Heart left ventricle (tissue), 16 donors: ENCODE measurements around the gene PAK4. TPM values are rescaled to one million over a fixed set of nuclear protein-coding genes. Genes with fewer than 3 reads are reported as not detected.

ENCODE experiments used
- ATAC-seq, 4 donors: fragments of 200-7000 bp; cut with Tn5 transposase; one replicate each; pipeline ENCODE4 v1.9.1; 2020 to 2022; ENCODE audit warnings: moderate library complexity in 4 of 4, mild to moderate bottlenecking in 3 of 4, moderate number of reproducible peaks in 1 of 4
- DNase-seq, 5 donors: peaks; one replicate each; pipeline ENCODE4 v3.0.0-alpha.2; 2020
- H3K27ac ChIP-seq, 12 donors: fragments of 200-600 bp; sonication (generic) in 4 of 12; one replicate each; pipeline versions ENCODE4 v1.5.0 to v1.8.0; 2016 to 2022; ENCODE audit warnings: mild to moderate bottlenecking in 2 of 12
- H3K27me3 ChIP-seq, 9 donors: fragments of 200-600 bp; sonication (generic) in 2 of 9; one replicate each; pipeline versions ENCODE4 v1.5.1 to v1.8.0; 2016 to 2022; ENCODE audit warnings: mild to moderate bottlenecking in 3 of 9
- H3K36me3 ChIP-seq, 9 donors: fragments of 200-600 bp; sonication (generic) in 2 of 9; one replicate each; pipeline versions ENCODE4 v1.5.0 to v1.8.0; 2018 to 2022; ENCODE audit warnings: mild to moderate bottlenecking in 2 of 9
- H3K4me1 ChIP-seq, 12 donors: fragments of 200-600 bp; sonication (generic) in 4 of 12; one replicate each; pipeline versions ENCODE4 v1.5.0 to v1.8.0; 2016 to 2022; ENCODE audit warnings: mild to moderate bottlenecking in 3 of 12
- H3K4me3 ChIP-seq, 12 donors: fragments of 200-600 bp; sonication (generic) in 4 of 12; one replicate each; pipeline versions ENCODE4 v1.5.0 to v1.8.0; 2017 to 2022; ENCODE audit warnings: mild to moderate bottlenecking in 9 of 12, moderate library complexity in 4 of 12
- H3K9me3 ChIP-seq, 12 donors: fragments of 200-600 bp; sonication (generic) in 4 of 12; one replicate each; pipeline versions ENCODE4 v1.5.0 to v1.8.0; 2016 to 2022; ENCODE audit warnings: mild to moderate bottlenecking in 1 of 12
- POLR2A ChIP-seq, 2 donors: fragments of 450-650 bp; IDR thresholded peaks; one replicate each; pipeline ENCODE4 v1.6.1; 2017; ENCODE audit warnings: antibody characterized with exemption in 2 of 2, mild to moderate bottlenecking in 2 of 2, moderate library complexity in 2 of 2
- WGBS, 4 donors: extraction: QIAGEN DNeasy Blood & Tissue Kit in 2 of 4; methylation state at CpG; one replicate each; pipeline versions ENCODE4 v1.1.5 to v1.1.7; 2013 to 2018; 5-methylcytosine and 5-hydroxymethylcytosine counted together
- intact Hi-C, 10 donors: fragments of 100-400 bp; cut with DNase I; formaldehyde crosslinking; loops; one replicate each; pipeline versions ENCODE4 v1.11.1 to v1.14.2; 2022
- polyA plus RNA-seq, 2 donors: library from polyadenylated mRNA; stranded (reverse); fragments of 200-250 nt; gene quantifications; one replicate each; pipeline ENCODE4 v1.2.3, GENCODE V29; 2013
- total RNA-seq, 9 donors: library from RNA; depleted of rRNA in 2 of 9; stranded (reverse); fragments of >200 nt in 2 of 9; fragmentation: NEBNext Ultra II Directional in 3 of 9; extraction: Animal tissue kit (Norgen Biotek cat#: 25700) in 3 of 9; gene quantifications; one replicate each; pipeline versions ENCODE4 v1.1.0 to v1.2.4, GENCODE V29; 2016 to 2023
- TF ChIP-seq, protein P1 (sequence below), 12 donors: fragments of 200-600 bp; sonication (generic) in 4 of 12; IDR thresholded peaks; one replicate each; pipeline versions ENCODE4 v1.5.0 to v1.8.0; 2018 to 2022; ENCODE audit warnings: antibody characterized with exemption in 12 of 12, mild to moderate bottlenecking in 5 of 12
- donor health status: ischemic (EF 13 %, LVEDD 7.1; RV severe dilation, severe dysfunction).
- donor health status: healthy with polysubstance abuse.
- donor health status: DM: no; HTN: yes; CAD: no.
- donor health status: DM: no; HTN: no; CAD: no.
- donor health status: ischemic (EF 25% LVEDD 6.9; RV normal size, moderate dysfunction).
- donor health status: ischemic (EF 25% LVEDD 5.7; RV mildly dilated, moderate dysfunction).
- donor health status: healthy.
- donor health status: DM: yes; HTN: yes; CAD: no.
- donor health status: ischemic (EF 35%, LVEDD 5.7; RV mildly dilated, moderate dysfunction).
- donor health status: nonischemic (EF 11% LVEDD 7.7; RV severe dilation, severe dysfunction).
- donor health status: DM: yes; HTN: yes; CAD: no.
- donor health status: PGD.
- donor health status: ischemic (EF 29% LVEDD 5.4; RV normal size, mild dysfunction).
- donor health status: nonischemic (EF 23%, LVEDD 6.1; RV moderate dilation, normal function).

Gene PAK4
- total and polyA plus RNA-seq, 11 donors = 9.5 to 25.8 (median 16.2) TPM

DNA sequence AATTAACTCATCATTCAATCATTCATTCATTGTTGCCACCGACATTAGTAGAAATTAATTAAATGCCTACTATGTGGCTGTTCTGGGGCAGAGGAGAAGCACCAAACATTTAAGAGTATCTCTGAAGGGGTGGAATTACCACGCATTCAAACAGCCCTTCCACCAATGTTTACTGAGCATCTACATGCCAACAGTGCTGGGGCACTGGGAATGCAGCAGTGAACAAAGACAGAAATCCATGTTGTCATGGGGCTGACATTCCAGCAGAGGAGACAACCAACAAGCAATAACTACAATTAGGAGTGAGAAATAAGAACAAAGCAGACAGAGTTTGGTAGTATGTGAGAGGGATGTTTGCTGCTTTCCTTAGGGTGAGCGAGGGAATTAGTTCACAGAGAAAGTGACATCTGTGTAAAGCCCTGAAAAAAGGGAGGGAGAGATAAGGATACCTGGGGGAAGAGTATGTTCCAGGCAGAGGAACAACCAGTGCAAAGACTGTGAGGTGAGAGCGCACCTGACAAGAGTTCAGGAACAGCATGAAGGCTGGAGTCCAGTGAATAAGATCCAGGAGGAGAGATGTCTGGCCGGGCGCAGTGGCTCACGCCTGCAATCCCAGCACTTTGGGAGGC, 1.3 kb upstream of the PAK4 start:
- Histone ChIP-seq H3K9me3 (no peaks in the 10 kb centered on the region), H3K4me3 (no peak overlapping the region), H3K36me3 (no peaks in the 10 kb centered on the region), H3K4me1 (peaks cover 0 to 46% (median 29%) of the 10 kb centered on the region in 12 donors), H3K27ac (no peak overlapping the region), H3K27me3 (peaks cover 0 to 26% (median 0%) of the 10 kb centered on the region in 9 donors)
- no peak for TF ChIP-seq POLR2A (IDR thresholded peaks at IDR 0.05)
- TF ChIP-seq, protein P1, sequence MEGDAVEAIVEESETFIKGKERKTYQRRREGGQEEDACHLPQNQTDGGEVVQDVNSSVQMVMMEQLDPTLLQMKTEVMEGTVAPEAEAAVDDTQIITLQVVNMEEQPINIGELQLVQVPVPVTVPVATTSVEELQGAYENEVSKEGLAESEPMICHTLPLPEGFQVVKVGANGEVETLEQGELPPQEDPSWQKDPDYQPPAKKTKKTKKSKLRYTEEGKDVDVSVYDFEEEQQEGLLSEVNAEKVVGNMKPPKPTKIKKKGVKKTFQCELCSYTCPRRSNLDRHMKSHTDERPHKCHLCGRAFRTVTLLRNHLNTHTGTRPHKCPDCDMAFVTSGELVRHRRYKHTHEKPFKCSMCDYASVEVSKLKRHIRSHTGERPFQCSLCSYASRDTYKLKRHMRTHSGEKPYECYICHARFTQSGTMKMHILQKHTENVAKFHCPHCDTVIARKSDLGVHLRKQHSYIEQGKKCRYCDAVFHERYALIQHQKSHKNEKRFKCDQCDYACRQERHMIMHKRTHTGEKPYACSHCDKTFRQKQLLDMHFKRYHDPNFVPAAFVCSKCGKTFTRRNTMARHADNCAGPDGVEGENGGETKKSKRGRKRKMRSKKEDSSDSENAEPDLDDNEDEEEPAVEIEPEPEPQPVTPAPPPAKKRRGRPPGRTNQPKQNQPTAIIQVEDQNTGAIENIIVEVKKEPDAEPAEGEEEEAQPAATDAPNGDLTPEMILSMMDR (IDR thresholded peaks at IDR 0.05) = no peak
- intact Hi-C loops = loop anchor here in 9 of 10 donors (1.0 to 10.0 kb wide), 12 partner anchors 61 to 548 kb away; partner anchors contain the start of genes EID2B (in 4 of the 9), PLEKHG2 (in 3 of the 9), EIF3K (in 1 of the 9) and MAP4K1 (in 1 of the 9)
- 78 to 86% (median 80%) methylated on average over 7 of the region's 7 CpGs for WGBS, 4 donors
- DNase-seq (no peak), ATAC-seq (no peak)

DNA sequence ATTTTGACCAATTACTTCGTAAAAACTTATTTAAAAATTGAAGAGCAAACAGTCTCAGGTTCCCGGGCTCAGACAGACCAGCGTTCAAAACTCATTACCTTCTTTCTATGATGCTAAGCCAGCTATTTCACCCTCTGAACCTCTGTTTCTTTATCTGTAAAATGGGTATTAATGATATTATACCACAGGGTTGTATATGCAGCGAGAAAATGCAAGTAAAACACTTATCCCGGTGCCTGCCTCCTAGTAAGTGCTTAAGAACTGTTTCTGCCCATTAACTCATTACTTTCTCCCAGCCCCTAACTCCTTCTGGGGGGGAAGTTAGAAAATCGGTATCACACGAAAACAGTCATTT, 410 bp upstream of the PAK4 start:
- ATAC-seq (no peak), DNase-seq (no peak)
- intact Hi-C loops = loop anchor here in 6 of 10 donors (2.0 to 10.0 kb wide), 8 partner anchors 60 to 510 kb away; partner anchors contain the start of genes EID2B (in 4 of the 6), PLEKHG2 (in 2 of the 6), EID2 (in 1 of the 6) and EIF3K (in 1 of the 6)
- Histone ChIP-seq H3K4me3 (peak overlapping the region; percentile 55 to 88 (median 78)), H3K9me3 (no peaks in the 10 kb centered on the region), H3K27ac (peak overlapping the region in 10 of 12 donors; percentile 34 to 86 (median 71)), H3K27me3 (peaks cover 0 to 17% (median 0%) of the 10 kb centered on the region in 9 donors), H3K36me3 (no peaks in the 10 kb centered on the region), H3K4me1 (peaks cover 0 to 53% (median 30%) of the 10 kb centered on the region in 12 donors)
- TF ChIP-seq POLR2A (IDR thresholded peaks at IDR 0.05) = no peak
- TF ChIP-seq, protein P1 (IDR thresholded peaks at IDR 0.05) = no peak
- 38 to 44% (median 42%) methylated on average over 7 of the region's 7 CpGs for WGBS, 4 donors

DNA sequence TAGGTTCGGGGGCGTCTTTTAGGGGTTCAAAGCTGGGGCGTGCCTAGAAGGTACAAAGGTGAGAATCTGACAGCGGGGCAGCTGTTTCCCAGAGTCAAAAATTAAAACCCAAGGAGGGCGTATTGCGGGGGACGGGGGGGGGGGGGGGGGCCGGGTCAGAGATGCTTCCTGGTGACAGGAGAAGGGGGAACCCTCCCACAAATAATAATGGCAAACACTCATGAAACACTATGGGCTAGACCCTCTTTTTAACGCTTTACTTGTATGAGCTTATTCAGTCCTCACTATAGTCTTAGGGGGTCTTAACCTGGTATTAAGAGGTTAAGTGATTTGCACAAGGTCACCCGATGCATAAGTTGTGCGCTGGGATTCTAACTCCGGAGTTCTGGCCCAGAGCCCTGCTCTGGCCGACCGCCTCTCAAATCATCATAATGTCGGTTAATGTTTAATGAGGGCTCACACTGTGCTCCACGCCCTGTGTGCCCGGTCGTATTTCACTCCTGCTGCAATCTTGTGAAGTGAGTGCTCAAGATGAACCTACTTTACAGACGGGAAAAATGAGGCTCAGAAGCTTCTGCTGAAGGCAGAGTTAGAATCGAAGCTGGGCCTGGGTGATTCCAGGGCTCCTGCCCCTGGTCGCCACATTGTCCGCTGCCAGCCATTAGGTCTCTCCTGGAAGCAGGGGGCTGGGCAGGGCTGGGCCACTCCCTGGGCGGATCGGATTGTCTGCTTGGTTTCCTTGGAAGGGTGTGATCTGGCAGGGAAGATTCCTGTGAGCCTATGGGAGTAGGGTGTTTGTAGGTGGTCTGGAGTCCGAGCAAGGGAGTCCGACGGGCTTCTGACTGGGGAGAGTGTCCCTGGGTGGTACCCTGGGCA, 964 bp downstream of the PAK4 start:
- TF ChIP-seq, protein P1 (IDR thresholded peaks at IDR 0.05) = no peak
- no peak for TF ChIP-seq POLR2A (IDR thresholded peaks at IDR 0.05)
- intact Hi-C loops = loop anchor here in 6 of 10 donors (5.0 to 10.0 kb wide), 6 partner anchors 58 to 512 kb away; partner anchors contain the start of genes EID2B (in 4 of the 6), PLEKHG2 (in 2 of the 6), EID2 (in 1 of the 6) and EIF3K (in 1 of the 6)
- peak overlapping the region in 10 of 12 donors; percentile 70 to 86 (median 80) for H3K27ac ChIP-seq
- peak overlapping the region; percentile 55 to 88 (median 78) for H3K4me3 ChIP-seq
- 23 to 35% (median 31%) methylated on average over 19 to 27 of the region's 27 CpGs for WGBS, 4 donors
- H3K9me3 ChIP-seq = no peaks in the 10 kb centered on the region
- no peak for ATAC-seq
- peaks cover 3 to 67% (median 44%) of the 10 kb centered on the region in 12 donors for H3K4me1 ChIP-seq
- H3K36me3 ChIP-seq = no peaks in the 10 kb centered on the region
- H3K27me3 ChIP-seq = peaks cover 0 to 4% (median 0%) of the 10 kb centered on the region in 9 donors
- no peak for DNase-seq
